Peyer's patch (tissue), 4 donors: Measurements from ENCODE around the gene KBTBD4.
"Not testable (repeated sequence)": the region's sequence is repeated elsewhere in the genome, so short reads cannot be mapped to it uniquely, and the experiment has no call there.

Source experiments
- CTCF ChIP-seq, 6 experiments: fragments of 450-650 bp in 4 of 6; fragments of 200-600 bp in 2 of 6; sonication (generic) in 1 of 6; IDR thresholded peaks; one replicate each; pipeline ENCODE4 v1.5.1; 2017 to 2019; ENCODE audit warnings: antibody characterized with exemption in 6 of 6, mild to moderate bottlenecking in 3 of 6, moderate library complexity in 1 of 6
- POLR2A ChIP-seq, 2 donors: fragments of 450-650 bp; IDR thresholded peaks; one replicate each; pipeline ENCODE4 v1.5.1; 2017; ENCODE audit warnings: antibody characterized with exemption in 2 of 2, mild to moderate bottlenecking in 2 of 2, moderate library complexity in 2 of 2

GRCh38 chr11:47526032-47526431, 52.7 kb downstream of the KBTBD4 start:
- not testable (repeated sequence) for TF ChIP-seq CTCF, POLR2A (IDR thresholded peaks at IDR 0.05)
